B cell (primary cell): ENCODE measurements around the gene PTPRN2.

Source experiments
- CTCF ChIP-seq: fragments of 200-600 bp; IDR thresholded peaks from one replicate; pipeline ENCODE4 v1.8.0; 2022; ENCODE audit warnings: antibody characterized with exemption, mild to moderate bottlenecking
- EZH2 ChIP-seq: IDR thresholded peaks from 2 replicates; pipeline ENCODE4 v1.6.1; 2012; ENCODE audit warnings: borderline replicate concordance, low read depth, mild to moderate bottlenecking, moderate library complexity, low read length; ENCODE audit not compliant: insufficient read depth, poor library complexity, severe bottlenecking

DNA sequence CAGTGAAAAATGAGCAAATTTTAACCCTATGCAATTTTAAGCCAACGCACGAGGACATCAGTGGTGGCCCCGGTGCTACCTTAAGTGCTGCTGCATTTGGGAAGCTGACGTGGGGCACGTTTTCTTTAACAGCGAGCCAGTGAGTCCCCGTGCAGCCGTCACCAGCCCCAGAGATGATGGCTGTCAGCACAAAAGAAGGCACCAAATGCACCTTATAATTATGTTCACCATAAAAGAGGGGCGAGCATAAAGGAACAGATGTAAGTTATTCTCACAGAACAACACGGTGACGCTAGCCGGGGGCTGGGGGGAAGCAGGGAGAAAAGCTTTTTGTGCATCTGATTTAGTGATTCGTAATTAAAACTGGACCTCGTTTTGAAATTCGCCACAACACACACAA lies 990.7 kb downstream of the PTPRN2 start:
- TF ChIP-seq CTCF (no peak), EZH2 (no peak)
